GM12878 (cell line): Measurements from ENCODE around the gene GABRR3. TPM values are rescaled to one million over a fixed set of nuclear protein-coding genes. Genes with fewer than 3 reads are reported as not detected.

Experiments used
- ATAC-seq: fragments of 200-7000 bp; cut with Tn5 transposase; 3 replicates; pipeline ENCODE4 v1.9.1; 2020; ENCODE audit warnings: mild to moderate bottlenecking, moderate library complexity
- BruUV-seq: library from RNA; stranded (reverse); fragments of 400-500 nt; replicated peaks from 2 replicates; lab custom pipeline; 2021; lab: Mats Ljungman, UMichigan
- CTCF ChIA-PET: fragments of 300-600 bp; sonication (Branson Sonifier 250); formaldehyde crosslinking; extraction: SDS; loops from one replicate; lab custom pipeline; 2021; ENCODE audit warnings: inconsistent platforms; lab: Yijun Ruan, JAX
- POLR2A ChIA-PET: fragments of 350-600 bp; formaldehyde crosslinking; extraction: SDS; loops from one replicate; lab custom pipeline; 2021; ENCODE audit warnings: inconsistent platforms; lab: Charles Lee
- RAD21 ChIA-PET: fragments of 300-600 bp; sonication (Branson Sonifier 250); formaldehyde crosslinking; loops from one replicate; lab custom pipeline; 2023; ENCODE audit warnings: antibody characterized with exemption; ENCODE audit not compliant: unreplicated experiment; lab: Charles Lee
- SMC1A ChIA-PET: fragments of 300-600 bp; sonication (Branson Sonifier 250); formaldehyde crosslinking; loops from one replicate; lab custom pipeline; 2023; ENCODE audit not compliant: unreplicated experiment, uncharacterized antibody; lab: Charles Lee
- DNase-seq: peaks from one replicate; pipeline ENCODE4 v3.0.0-alpha.2; 2011; ENCODE audit warnings: low read depth, low spot score
- FAIRE-seq: peaks from 3 replicates; lab custom pipeline; 2011; peaks lifted over from hg19 to GRCh38; lab: Jason Lieb, UNC
- H2AFZ ChIP-seq: 2 replicates; pipeline ENCODE4 v1.6.0; 2011; ENCODE audit warnings: low read depth, low read length, control low read depth; ENCODE audit not compliant: control insufficient read depth
- H3K27ac ChIP-seq: 2 replicates; pipeline ENCODE4 v1.5.1; 2011; ENCODE audit warnings: control low read depth; ENCODE audit not compliant: control insufficient read depth, insufficient read depth
- H3K27me3 ChIP-seq, 2 experiments: replicated peaks in 1 of 2; 2 replicates each; pipeline versions ENCODE4 v1.6.0 to v1.6.1; 2011; ENCODE audit warnings: low read length in 1 of 2; ENCODE audit not compliant: control insufficient read depth in 2 of 2, insufficient read depth in 2 of 2
- H3K36me3 ChIP-seq, 2 experiments: 2 replicates each; pipeline ENCODE4 v1.5.1; 2011; ENCODE audit warnings: low read length in 1 of 2; ENCODE audit not compliant: control insufficient read depth in 2 of 2, insufficient read depth in 2 of 2
- H3K4me1 ChIP-seq: 2 replicates; pipeline ENCODE4 v1.6.1; 2011; ENCODE audit warnings: mild to moderate bottlenecking, low read length, moderate library complexity, mixed read lengths; ENCODE audit not compliant: control insufficient read depth, insufficient read depth
- H3K4me2 ChIP-seq: 2 replicates; pipeline ENCODE4 v1.6.0; 2011; ENCODE audit warnings: control low read depth; ENCODE audit not compliant: control insufficient read depth, insufficient read depth
- H3K4me3 ChIP-seq: fragments of 200-600 bp; sonication (generic); 2 replicates; pipeline ENCODE4 v1.5.1; 2016
- H3K79me2 ChIP-seq: 2 replicates; pipeline ENCODE4 v1.6.0; 2011; ENCODE audit warnings: low read length; ENCODE audit not compliant: control insufficient read depth, insufficient read depth
- H3K9ac ChIP-seq: 2 replicates; pipeline ENCODE4 v1.8.0; 2011; ENCODE audit warnings: low read length, control low read depth, mixed read lengths; ENCODE audit not compliant: control insufficient read depth, insufficient read depth
- H3K9me3 ChIP-seq: replicated peaks from 3 replicates; pipeline ENCODE4 v1.5.1; 2011; ENCODE audit warnings: mild to moderate bottlenecking, low read length; ENCODE audit not compliant: control insufficient read depth, insufficient read depth
- H4K20me1 ChIP-seq: 2 replicates; pipeline ENCODE4 v1.6.0; 2011; ENCODE audit not compliant: control insufficient read depth, insufficient read depth
- EED ChIP-seq: sonication (generic); IDR thresholded peaks from 2 replicates; pipeline ENCODE4 v1.6.1; 2016; ENCODE audit warnings: antibody characterized with exemption, low read depth
- FOXM1 ChIP-seq: IDR thresholded peaks from 2 replicates; pipeline ENCODE4 v1.6.1; 2012; ENCODE audit warnings: low read depth, mild to moderate bottlenecking, inconsistent platforms, low read length, moderate library complexity
- POU2F2 ChIP-seq: IDR thresholded peaks from 3 replicates; pipeline ENCODE4 v1.6.1; 2011; ENCODE audit warnings: low read depth, mild to moderate bottlenecking, low read length, borderline replicate concordance
- RAD21 ChIP-seq: IDR thresholded peaks from 2 replicates; pipeline ENCODE4 v1.6.1; 2011; ENCODE audit warnings: mild to moderate bottlenecking, low read depth, low read length, moderate library complexity; ENCODE audit not compliant: insufficient read depth
- SRF ChIP-seq, 2 experiments: IDR thresholded peaks; 2 replicates each; pipeline ENCODE4 v1.6.1; 2011; ENCODE audit warnings: low read depth in 2 of 2, low read length in 2 of 2, mild to moderate bottlenecking in 1 of 2, moderate library complexity in 1 of 2
- ZNF217 ChIP-seq: fragments of 450-650 bp; IDR thresholded peaks from 2 replicates; pipeline ENCODE4 v1.6.1; 2017; ENCODE audit warnings: antibody characterized with exemption, mild to moderate bottlenecking
- ZNF274 ChIP-seq: IDR thresholded peaks from one replicate; pipeline ENCODE4 v1.8.0; 2011; ENCODE audit not compliant: insufficient read length, insufficient read depth
- WGBS: methylation state at CpG from one replicate; pipeline ENCODE4 v1.1.6; 2016; ENCODE audit warnings: low lambda C conversion rate; ENCODE audit not compliant: insufficient replicate concordance, insufficient coverage; ENCODE audit errors: missing lambda C conversion rate; 5-methylcytosine and 5-hydroxymethylcytosine counted together
- in situ Hi-C: fragments of 300-500 bp; cut with MboI; formaldehyde crosslinking; loops from 9 replicates; pipeline ENCODE4 v1.14.3; 2018; ENCODE audit warnings: mixed read lengths
- intact Hi-C: fragments of 100-400 bp; cut with micrococcal nuclease; formaldehyde crosslinking; loops from one replicate; pipeline ENCODE4 v1.14.2; 2022; ENCODE audit not compliant: unreplicated experiment
- polyA plus RNA-seq, 11 experiments: library from polyadenylated mRNA; depleted of rRNA in 4 of 11; unstranded in 6 of 11; stranded (reverse) in 5 of 11; fragments of >200 nt; fragmentation: Nextera tagmentation in 4 of 11; fragmentation: Illumina TruSeq in 1 of 11; extraction: Ambion mirVana in 4 of 11; extraction: Trizol in 1 of 11; gene quantifications; 1 replicate in 1 of 11; 2 replicates in 10 of 11; pipeline versions ENCODE4 v1.2.1 to v1.2.3, GENCODE V29; 2011 to 2016; ENCODE audit warnings: inconsistent platforms in 2 of 11, missing spikeins in 2 of 11, low read depth in 1 of 11
- total RNA-seq, 4 experiments: library from RNA; depleted of rRNA in 3 of 4; stranded (reverse); fragments of >200 nt in 3 of 4; fragmentation: Illumina TruSeq in 1 of 4; extraction: Trizol in 1 of 4; gene quantifications; 2 replicates each; pipeline versions ENCODE4 v1.2.1 to v1.2.3, GENCODE V29; 2013 to 2021
- TF ChIP-seq, protein P1 (sequence below): fragments of 450-650 bp; IDR thresholded peaks from 2 replicates; pipeline ENCODE4 v1.6.1; 2017; ENCODE audit warnings: mild to moderate bottlenecking

Gene GABRR3
- total and polyA plus RNA-seq, 10 of the 15 experiments (the other 5 are each of a cell fraction or from before 2014, with no cell fraction given) = not detected

DNA sequence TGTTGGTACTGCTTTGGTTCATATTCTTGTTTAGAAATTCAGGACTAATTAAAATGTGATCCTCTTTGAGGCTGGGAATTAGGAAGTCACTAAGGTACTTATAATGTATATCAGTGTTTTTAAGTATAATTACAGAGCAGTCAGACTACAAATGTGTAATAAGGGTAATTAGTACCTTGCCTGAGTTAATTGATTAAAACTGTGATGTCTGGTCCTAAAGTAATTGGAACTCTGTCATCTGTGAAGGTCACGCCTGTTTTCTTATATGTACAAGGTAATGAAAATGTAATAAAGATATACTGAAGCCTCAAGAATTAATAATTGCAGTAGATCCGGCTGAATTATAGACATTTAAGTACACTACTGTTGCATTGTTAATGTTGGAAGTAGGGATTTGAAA, 95.7 kb downstream of the GABRR3 start:
- Histone ChIP-seq H3K79me2 (no peaks in the 10 kb centered on the region), H3K4me2 (no peak overlapping the region), H2AFZ (no peak overlapping the region), H3K9ac (no peak overlapping the region), H3K9me3 (no peaks in the 10 kb centered on the region), H3K4me1 (no peaks in the 10 kb centered on the region), H4K20me1 (no peaks in the 10 kb centered on the region), H3K27ac (no peak overlapping the region), H3K36me3 (peaks cover 0 to 15% of the 10 kb centered on the region in 2 experiments; a peak in 2 of 4 replicates), H3K27me3 (no peaks in the 10 kb centered on the region), H3K4me3 (no peak overlapping the region)
- BruUV-seq = no TSS peak
- FAIRE-seq (no peak), ATAC-seq (no peak), DNase-seq (no peak)
- TF ChIP-seq SRF (IDR thresholded peaks at IDR 0.05; ENCODE audit: low read depth in 2 of 2, low read length in 2 of 2) (no peak), ZNF274 (no peak), EED (no peak), FOXM1 (no peak), RAD21 (no peak), POU2F2 (no peak), ZNF217 (no peak)
- TF ChIP-seq, protein P1, sequence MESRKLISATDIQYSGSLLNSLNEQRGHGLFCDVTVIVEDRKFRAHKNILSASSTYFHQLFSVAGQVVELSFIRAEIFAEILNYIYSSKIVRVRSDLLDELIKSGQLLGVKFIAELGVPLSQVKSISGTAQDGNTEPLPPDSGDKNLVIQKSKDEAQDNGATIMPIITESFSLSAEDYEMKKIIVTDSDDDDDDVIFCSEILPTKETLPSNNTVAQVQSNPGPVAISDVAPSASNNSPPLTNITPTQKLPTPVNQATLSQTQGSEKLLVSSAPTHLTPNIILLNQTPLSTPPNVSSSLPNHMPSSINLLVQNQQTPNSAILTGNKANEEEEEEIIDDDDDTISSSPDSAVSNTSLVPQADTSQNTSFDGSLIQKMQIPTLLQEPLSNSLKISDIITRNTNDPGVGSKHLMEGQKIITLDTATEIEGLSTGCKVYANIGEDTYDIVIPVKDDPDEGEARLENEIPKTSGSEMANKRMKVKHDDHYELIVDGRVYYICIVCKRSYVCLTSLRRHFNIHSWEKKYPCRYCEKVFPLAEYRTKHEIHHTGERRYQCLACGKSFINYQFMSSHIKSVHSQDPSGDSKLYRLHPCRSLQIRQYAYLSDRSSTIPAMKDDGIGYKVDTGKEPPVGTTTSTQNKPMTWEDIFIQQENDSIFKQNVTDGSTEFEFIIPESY = no peak
- intact Hi-C loops (no loop called here), in situ Hi-C loops (no loop called here)
- RAD21 ChIA-PET = no interaction called here
- WGBS = 77% methylated on average over 2 of the region's 2 CpGs
- SMC1A ChIA-PET = no interaction called here
- CTCF ChIA-PET = interaction anchor here (1.5 kb wide), 1 partner anchor 83 kb away, joined by 5 read pairs; no protein-coding TSS in a partner anchor
- POLR2A ChIA-PET = no interaction called here
